Calu3 (cell line): ENCODE data around the gene OXT. TPM values are rescaled to one million over a fixed set of nuclear protein-coding genes. Genes with fewer than 3 reads are reported as not detected.

Source experiments
- BruUV-seq: library from RNA; stranded (reverse); fragments of 400-500 nt; replicated peaks from 2 replicates; lab custom pipeline; 2021; lab: Mats Ljungman, UMichigan
- CTCF ChIA-PET: fragments of 300-600 bp; sonication (Branson Sonifier 250); formaldehyde crosslinking; loops from one replicate; lab custom pipeline; 2022; ENCODE audit warnings: antibody characterized with exemption; lab: Charles Lee
- DNase-seq: peaks from one replicate; pipeline ENCODE4 v3.0.0; 2022
- H3K27ac Mint-ChIP-seq: one replicate; pipeline ENCODE4 v1.8.0; 2022; ENCODE audit warnings: mixed read lengths; ENCODE audit not compliant: unreplicated experiment
- H3K27me3 Mint-ChIP-seq: one replicate; pipeline ENCODE4 v1.8.0; 2022; ENCODE audit warnings: mixed read lengths; ENCODE audit not compliant: unreplicated experiment
- H3K36me3 Mint-ChIP-seq: one replicate; pipeline ENCODE4 v1.8.0; 2022; ENCODE audit warnings: mild to moderate bottlenecking, moderate library complexity, mixed read lengths; ENCODE audit not compliant: insufficient read depth, unreplicated experiment
- H3K4me1 Mint-ChIP-seq: one replicate; pipeline ENCODE4 v1.8.0; 2022; ENCODE audit warnings: mild to moderate bottlenecking, low read depth, mixed read lengths; ENCODE audit not compliant: unreplicated experiment
- H3K4me3 Mint-ChIP-seq: one replicate; pipeline ENCODE4 v1.8.0; 2022; ENCODE audit warnings: mild to moderate bottlenecking, low read depth, moderate library complexity, mixed read lengths; ENCODE audit not compliant: unreplicated experiment
- H3K9me3 Mint-ChIP-seq: one replicate; pipeline ENCODE4 v1.8.0; 2022; ENCODE audit warnings: low read depth, mixed read lengths; ENCODE audit not compliant: unreplicated experiment
- CTCF ChIP-seq: fragments of 200-600 bp; IDR thresholded peaks from one replicate; pipeline ENCODE4 v1.8.0; 2022; ENCODE audit warnings: antibody characterized with exemption; ENCODE audit not compliant: unreplicated experiment
- intact Hi-C: fragments of 100-400 bp; cut with micrococcal nuclease; formaldehyde crosslinking; loops from one replicate; pipeline ENCODE4 v1.10.0; 2022; ENCODE audit not compliant: unreplicated experiment
- total RNA-seq: library from RNA; stranded (reverse); gene quantifications from 2 replicates; pipeline ENCODE4 v1.2.3, GENCODE V29; 2022

OXT gene
- total RNA-seq, 1 experiment from 2014 or later = not detected

- intact Hi-C loops = loop anchor here (5.0 kb wide), 1 partner anchor 67 kb away; no protein-coding TSS in a partner anchor
- Mint-ChIP-seq H3K27ac (no peak overlapping the region), H3K9me3 (no peaks in the 10 kb centered on the region), H3K4me3 (no peak overlapping the region), H3K4me1 (peaks cover 7% of the 10 kb centered on the region), H3K36me3 (no peaks in the 10 kb centered on the region), H3K27me3 (no peaks in the 10 kb centered on the region)
- no peak for DNase-seq
- CTCF ChIA-PET = no interaction called here
- BruUV-seq = no TSS peak
- no peak for TF ChIP-seq CTCF
These were observed 47.6 kb downstream of the OXT start for GRCh38 chr20:3119044-3119443.

GRCh38 chr20:3121271-3121911, 50.0 kb downstream of the OXT start:
- Mint-ChIP-seq H3K27me3 (no peaks in the 10 kb centered on the region), H3K9me3 (no peaks in the 10 kb centered on the region), H3K27ac (no peak overlapping the region), H3K36me3 (peaks cover 7% of the 10 kb centered on the region), H3K4me1 (peaks cover 7% of the 10 kb centered on the region), H3K4me3 (no peak overlapping the region)
- BruUV-seq = no TSS peak
- DNase-seq = no peak
- CTCF ChIA-PET = no interaction called here
- no peak for TF ChIP-seq CTCF
- intact Hi-C loops = no loop called here

Other genes starting within 250 kb of the OXT start
- 26.9 and 27.1 TPM in 2 replicates for gene PCED1A, start 231.0 kb upstream of the OXT start, total RNA-seq
- gene VPS16, start 230.9 kb upstream of the OXT start, total RNA-seq = 22.2 and 25.9 TPM in 2 replicates
- 30.2 and 33.2 TPM in 2 replicates for gene PTPRA, start 198.1 kb upstream of the OXT start, total RNA-seq
- 0.50 and 1.7 TPM in 2 replicates for gene GNRH2, start 28.0 kb upstream of the OXT start, total RNA-seq
- 30.7 and 35.6 TPM in 2 replicates for gene MRPS26, start 25.6 kb upstream of the OXT start, total RNA-seq
- not detected in 2 replicates for gene AVP, start 13.1 kb downstream of the OXT start, total RNA-seq
- gene FASTKD5, start 88.2 kb downstream of the OXT start, total RNA-seq = 13.3 and 13.9 TPM in 2 replicates
- gene UBOX5, start 88.2 kb downstream of the OXT start, total RNA-seq = 3.3 and 4.3 TPM in 2 replicates
- gene LZTS3, start 101.9 kb downstream of the OXT start, total RNA-seq = 10.4 and 11.4 TPM in 2 replicates
- gene DDRGK1, start 133.1 kb downstream of the OXT start, total RNA-seq = 30.9 and 36.3 TPM in 2 replicates
- 42.5 and 53.4 TPM in 2 replicates for gene ITPA, start 137.9 kb downstream of the OXT start, total RNA-seq
- gene SLC4A11, start 167.6 kb downstream of the OXT start, total RNA-seq = 9.4 and 11.0 TPM in 2 replicates